ENCODE measurements around the gene METTL25B. TPM values are rescaled to one million over a fixed set of nuclear protein-coding genes. Genes with fewer than 3 reads are reported as not detected.

Gene METTL25B
- total RNA-seq, 1 donor, result 8.3 TPM

- no peak within 1 kb of the TSS for H3K27ac ChIP-seq (ENCODE audit: low read depth, low read length)
- no peaks in the 10 kb centered on the region for H4K20me1 ChIP-seq (ENCODE audit: insufficient read depth, low read length)
- H3K27me3 ChIP-seq (ENCODE audit: insufficient read depth, low read length), result no peaks in the 10 kb centered on the region
- peak within 1 kb of the TSS; percentile 85 for H2AFZ ChIP-seq (ENCODE audit: low read length)
- DNase-seq (ENCODE audit: insufficient read length, low spot score, missing footprints), result no peak
- H3K79me2 ChIP-seq (ENCODE audit: insufficient read depth, low read length), result no peaks in the 10 kb centered on the region
- peak within 1 kb of the TSS; percentile 66 for H3K4me3 ChIP-seq (ENCODE audit: insufficient read depth, low read length)
- TF ChIP-seq, protein P1, sequence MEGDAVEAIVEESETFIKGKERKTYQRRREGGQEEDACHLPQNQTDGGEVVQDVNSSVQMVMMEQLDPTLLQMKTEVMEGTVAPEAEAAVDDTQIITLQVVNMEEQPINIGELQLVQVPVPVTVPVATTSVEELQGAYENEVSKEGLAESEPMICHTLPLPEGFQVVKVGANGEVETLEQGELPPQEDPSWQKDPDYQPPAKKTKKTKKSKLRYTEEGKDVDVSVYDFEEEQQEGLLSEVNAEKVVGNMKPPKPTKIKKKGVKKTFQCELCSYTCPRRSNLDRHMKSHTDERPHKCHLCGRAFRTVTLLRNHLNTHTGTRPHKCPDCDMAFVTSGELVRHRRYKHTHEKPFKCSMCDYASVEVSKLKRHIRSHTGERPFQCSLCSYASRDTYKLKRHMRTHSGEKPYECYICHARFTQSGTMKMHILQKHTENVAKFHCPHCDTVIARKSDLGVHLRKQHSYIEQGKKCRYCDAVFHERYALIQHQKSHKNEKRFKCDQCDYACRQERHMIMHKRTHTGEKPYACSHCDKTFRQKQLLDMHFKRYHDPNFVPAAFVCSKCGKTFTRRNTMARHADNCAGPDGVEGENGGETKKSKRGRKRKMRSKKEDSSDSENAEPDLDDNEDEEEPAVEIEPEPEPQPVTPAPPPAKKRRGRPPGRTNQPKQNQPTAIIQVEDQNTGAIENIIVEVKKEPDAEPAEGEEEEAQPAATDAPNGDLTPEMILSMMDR (IDR thresholded peaks at IDR 0.05; ENCODE audit: extremely low read depth, low read depth, low read length), result no peak
- H3K36me3 ChIP-seq (ENCODE audit: insufficient read depth, low read length), result no peaks in the 10 kb centered on the region
- peaks cover 49% of the 10 kb centered on the region for H3K4me1 ChIP-seq (ENCODE audit: insufficient read depth, low read length)
- H3K9me3 ChIP-seq (ENCODE audit: low read depth, low read length), result no peaks in the 10 kb centered on the region
- peak within 1 kb of the TSS; percentile 94 for H3K4me2 ChIP-seq (ENCODE audit: insufficient read depth, low read length)
Observed at GRCh38 chr1:156705321-156705917, 22.9 kb upstream of the METTL25B start, which contains the start of gene CRABP2. CRABP2 (minus strand) TSS chr1:156705583; CDS start chr1:156705446, 137 bp downstream.

GRCh38 chr1:156705918-156706656, 22.2 kb upstream of the METTL25B start:
- Histone ChIP-seq H4K20me1 (ENCODE audit: insufficient read depth, low read length) (no peaks in the 10 kb centered on the region), H3K4me2 (ENCODE audit: insufficient read depth, low read length) (peak overlapping the region; percentile 94), H3K36me3 (ENCODE audit: insufficient read depth, low read length) (no peaks in the 10 kb centered on the region), H3K4me1 (ENCODE audit: insufficient read depth, low read length) (peaks cover 53% of the 10 kb centered on the region), H2AFZ (ENCODE audit: low read length) (peak overlapping the region; percentile 85), H3K27me3 (ENCODE audit: insufficient read depth, low read length) (no peaks in the 10 kb centered on the region), H3K79me2 (ENCODE audit: insufficient read depth, low read length) (no peaks in the 10 kb centered on the region), H3K4me3 (ENCODE audit: insufficient read depth, low read length) (peak overlapping the region; percentile 66), H3K27ac (ENCODE audit: low read depth, low read length) (no peak overlapping the region), H3K9me3 (ENCODE audit: low read depth, low read length) (no peaks in the 10 kb centered on the region)
- TF ChIP-seq, protein P1 (IDR thresholded peaks at IDR 0.05; ENCODE audit: extremely low read depth, low read depth, low read length), result peak; percentile 68
- peak; percentile 94 for DNase-seq (ENCODE audit: insufficient read length, low spot score, missing footprints)

DNA sequence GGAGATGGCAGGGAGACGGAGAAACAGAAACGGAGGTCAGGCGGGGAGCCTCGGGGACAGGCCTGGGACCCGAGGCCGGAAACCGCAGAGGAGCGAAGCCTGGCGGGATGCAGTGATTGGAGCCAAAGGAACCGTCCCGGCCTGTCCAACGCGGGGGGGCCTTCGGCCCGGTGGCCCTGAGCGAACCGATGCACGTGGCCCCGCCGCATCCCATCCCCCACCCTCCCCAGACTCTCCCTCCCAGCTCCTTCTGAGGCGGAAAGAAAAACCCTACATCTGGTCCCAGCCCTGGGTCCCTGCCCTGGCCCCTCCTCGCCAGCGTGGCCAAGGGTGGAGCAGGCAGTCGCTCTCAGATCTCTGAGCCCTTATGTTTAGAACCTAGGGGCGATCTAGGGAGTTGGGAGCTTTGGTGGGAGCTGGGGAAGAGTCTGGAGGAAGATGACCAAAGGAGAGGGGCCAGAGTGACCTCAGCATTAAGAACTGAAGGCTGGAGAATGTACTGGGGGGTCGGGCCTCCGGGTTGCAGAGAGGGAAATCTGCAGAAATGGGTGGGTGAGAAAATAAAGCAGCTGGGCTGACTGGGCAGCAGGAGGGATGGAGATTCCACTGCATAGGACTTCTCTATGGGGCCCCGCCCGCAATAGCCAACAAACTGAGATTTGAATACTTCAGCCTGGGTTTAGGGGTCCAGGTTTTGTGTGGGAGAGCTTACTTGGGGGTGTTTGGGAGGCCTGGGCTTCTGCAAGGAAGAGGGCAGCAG, 21.4 kb upstream of the METTL25B start:
- peak; percentile 78 for DNase-seq (ENCODE audit: insufficient read length, low spot score, missing footprints)

More for the DNA sequence above, 21.4 kb upstream of the METTL25B start:
- Histone ChIP-seq H3K27me3 (ENCODE audit: insufficient read depth, low read length) (no peaks in the 10 kb centered on the region), H3K9me3 (ENCODE audit: low read depth, low read length) (no peaks in the 10 kb centered on the region), H3K4me1 (ENCODE audit: insufficient read depth, low read length) (peaks cover 57% of the 10 kb centered on the region), H3K4me3 (ENCODE audit: insufficient read depth, low read length) (peak overlapping the region; percentile 66), H4K20me1 (ENCODE audit: insufficient read depth, low read length) (no peaks in the 10 kb centered on the region), H3K36me3 (ENCODE audit: insufficient read depth, low read length) (no peaks in the 10 kb centered on the region), H3K4me2 (ENCODE audit: insufficient read depth, low read length) (peak overlapping the region; percentile 94), H3K79me2 (ENCODE audit: insufficient read depth, low read length) (no peaks in the 10 kb centered on the region), H2AFZ (ENCODE audit: low read length) (peak overlapping the region; percentile 85), H3K27ac (ENCODE audit: low read depth, low read length) (no peak overlapping the region)
- TF ChIP-seq, protein P1 (IDR thresholded peaks at IDR 0.05; ENCODE audit: extremely low read depth, low read depth, low read length), result no peak

Data from osteoblast (primary cell).